Psoas muscle (tissue), 8 donors: ENCODE measurements around the gene LYPD6. TPM values are rescaled to one million over a fixed set of nuclear protein-coding genes. Genes with fewer than 3 reads are reported as not detected.

Experiments
- ATAC-seq, 4 donors: fragments of 200-7000 bp; cut with Tn5 transposase; one replicate each; pipeline ENCODE4 v1.9.1; 2020; ENCODE audit warnings: moderate library complexity in 3 of 4, mild to moderate bottlenecking in 2 of 4
- DNase-seq, 2 donors: peaks; one replicate each; pipeline ENCODE4 v3.0.0-alpha.2; 2020
- H3K27ac ChIP-seq: fragments of 200-600 bp; one replicate; pipeline ENCODE4 v1.8.0; 2022
- H3K27me3 ChIP-seq, 3 donors: fragments of 200-600 bp in 1 of 3; one replicate each; pipeline versions ENCODE4 v1.6.1 to v1.8.0; 2013 to 2022; ENCODE audit warnings: low read length in 2 of 3, mild to moderate bottlenecking in 2 of 3, moderate library complexity in 1 of 3; ENCODE audit not compliant: insufficient read depth in 3 of 3
- H3K36me3 ChIP-seq, 2 donors: fragments of 200-600 bp in 1 of 2; one replicate each; pipeline versions ENCODE4 v1.6.1 to v1.8.0; 2013 to 2022; ENCODE audit warnings: low read depth in 1 of 2, mild to moderate bottlenecking in 1 of 2, moderate library complexity in 1 of 2; ENCODE audit not compliant: insufficient read depth in 1 of 2
- H3K4me1 ChIP-seq: fragments of 200-600 bp; one replicate; pipeline ENCODE4 v1.8.0; 2022
- H3K4me3 ChIP-seq: fragments of 200-600 bp; one replicate; pipeline ENCODE4 v1.8.0; 2022; ENCODE audit warnings: mild to moderate bottlenecking
- H3K9me3 ChIP-seq: fragments of 200-600 bp; one replicate; pipeline ENCODE4 v1.8.0; 2022
- WGBS, 3 donors: extraction: QIAGEN DNeasy Blood & Tissue Kit; methylation state at CpG; one replicate each; pipeline versions ENCODE4 v1.1.6 to v1.1.7; 2013; 5-methylcytosine and 5-hydroxymethylcytosine counted together
- intact Hi-C, 2 donors: fragments of 100-400 bp; cut with DNase I; formaldehyde crosslinking; loops; one replicate each; pipeline versions ENCODE4 v1.11.0 to v1.14.2; 2022
- polyA plus RNA-seq, 3 donors: library from polyadenylated mRNA; stranded (reverse); fragments of 200-250 nt; gene quantifications; one replicate each; pipeline ENCODE4 v1.2.3, GENCODE V29; 2013
- total RNA-seq, 4 donors: library from RNA; stranded (reverse); fragmentation: NEBNext Ultra II Directional in 2 of 4; extraction: Animal tissue kit (Norgen Biotek cat#: 25700) in 2 of 4; gene quantifications; one replicate each; pipeline versions ENCODE4 v1.2.1 to v1.2.4, GENCODE V29; 2021 to 2023
- TF ChIP-seq, protein P1 (sequence below): fragments of 200-600 bp; IDR thresholded peaks from one replicate; pipeline ENCODE4 v1.8.0; 2022; ENCODE audit warnings: antibody characterized with exemption
- donor health status: healthy with polysubstance abuse.
- donor health status: DM: no; HTN: no; CAD: no; lungs with moderate emphysema.
- donor health status: Bipolar disorder and iron deficiency.
- donor health status: healthy.
- donor health status: DM: yes; HTN: yes; CAD: no.
- donor health status: DM: no; HTN: no; CAD: no.
- donor health status: DM: no; HTN: no; CAD: no.
- donor health status: DM: yes; HTN: yes; CAD: no.

Gene LYPD6
- total and polyA plus RNA-seq, 7 donors = 0.04 to 0.11 (median 0.05) TPM; not detected in 2

GRCh38 chr2:149513461-149513860 is 183.1 kb downstream of the LYPD6 start:
- TF ChIP-seq, protein P1, sequence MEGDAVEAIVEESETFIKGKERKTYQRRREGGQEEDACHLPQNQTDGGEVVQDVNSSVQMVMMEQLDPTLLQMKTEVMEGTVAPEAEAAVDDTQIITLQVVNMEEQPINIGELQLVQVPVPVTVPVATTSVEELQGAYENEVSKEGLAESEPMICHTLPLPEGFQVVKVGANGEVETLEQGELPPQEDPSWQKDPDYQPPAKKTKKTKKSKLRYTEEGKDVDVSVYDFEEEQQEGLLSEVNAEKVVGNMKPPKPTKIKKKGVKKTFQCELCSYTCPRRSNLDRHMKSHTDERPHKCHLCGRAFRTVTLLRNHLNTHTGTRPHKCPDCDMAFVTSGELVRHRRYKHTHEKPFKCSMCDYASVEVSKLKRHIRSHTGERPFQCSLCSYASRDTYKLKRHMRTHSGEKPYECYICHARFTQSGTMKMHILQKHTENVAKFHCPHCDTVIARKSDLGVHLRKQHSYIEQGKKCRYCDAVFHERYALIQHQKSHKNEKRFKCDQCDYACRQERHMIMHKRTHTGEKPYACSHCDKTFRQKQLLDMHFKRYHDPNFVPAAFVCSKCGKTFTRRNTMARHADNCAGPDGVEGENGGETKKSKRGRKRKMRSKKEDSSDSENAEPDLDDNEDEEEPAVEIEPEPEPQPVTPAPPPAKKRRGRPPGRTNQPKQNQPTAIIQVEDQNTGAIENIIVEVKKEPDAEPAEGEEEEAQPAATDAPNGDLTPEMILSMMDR = no peak
- Histone ChIP-seq H3K27ac (no peak overlapping the region), H3K27me3 (no peaks in the 10 kb centered on the region), H3K4me1 (no peaks in the 10 kb centered on the region), H3K9me3 (no peaks in the 10 kb centered on the region), H3K4me3 (no peak overlapping the region), H3K36me3 (no peaks in the 10 kb centered on the region)
- DNase-seq (no peak), ATAC-seq (no peak)
- intact Hi-C loops = no loop called here
- 84 to 93% (median 88%) methylated on average over 1 of the region's 1 CpG for WGBS, 3 donors
